ENCODE data around the gene XAB2.

DNA sequence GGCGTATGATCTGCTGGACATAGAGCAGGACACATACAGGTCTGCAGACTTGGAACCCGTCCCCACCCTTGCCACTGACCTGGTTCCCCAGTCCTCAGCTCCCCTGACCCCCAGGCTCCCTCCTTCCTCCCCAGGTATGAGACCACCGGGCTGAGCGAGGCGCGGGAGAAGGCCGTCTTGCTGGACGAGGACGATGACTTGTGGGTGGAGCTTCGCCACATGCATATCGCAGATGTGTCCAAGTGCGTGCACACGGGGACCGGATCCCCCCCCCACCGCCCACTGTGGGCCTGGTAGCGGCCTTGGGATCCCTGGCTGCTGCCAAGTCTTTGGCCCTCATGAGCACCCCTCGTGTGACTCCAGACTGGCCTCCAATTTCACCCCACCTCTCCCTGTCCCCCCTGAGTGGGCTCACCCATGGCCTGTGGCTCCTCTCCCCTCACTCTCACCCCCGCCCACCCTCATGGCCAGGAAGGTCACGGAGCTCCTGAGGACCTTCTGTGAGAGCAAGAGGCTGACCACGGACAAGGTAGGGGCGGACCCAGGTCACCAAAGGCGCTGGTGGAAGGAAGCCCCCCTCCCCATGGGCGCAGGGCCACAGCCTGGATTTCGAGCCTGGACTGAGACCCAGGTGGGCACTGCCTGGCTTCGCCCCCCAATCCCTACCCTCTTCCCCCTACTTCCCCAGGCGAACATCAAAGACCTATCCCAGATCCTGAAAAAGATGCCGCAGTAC is 13.1 kb upstream of the XAB2 start:
- no peak for TF ChIP-seq CTCF (IDR thresholded peaks at IDR 0.05)
- TF ChIP-seq POLR2A (IDR thresholded peaks at IDR 0.05): no peak

Measured in adrenal gland (tissue), 5 donors.